Naive thymus-derived CD4-positive, alpha-beta T cell (primary cell): ENCODE results near the gene KIDINS220. TPM values are rescaled to one million over a fixed set of nuclear protein-coding genes. Genes with fewer than 3 reads are reported as not detected.
A peak's percentile ranks its signal among the peaks of the same experiment; 100 is the strongest.

Experiments
- ATAC-seq: fragments of 150-1000 bp; cut with Tn5 transposase; 2 replicates; pipeline ENCODE4 v1.10.0; 2021; ENCODE audit warnings: mild to moderate bottlenecking, moderate library complexity
- CTCF ChIA-PET: fragments of 350-600 bp; sonication (Branson Sonifier 250); formaldehyde crosslinking; loops from one replicate; lab custom pipeline; 2021; ENCODE audit warnings: antibody characterized with exemption; lab: Charles Lee
- POLR2A ChIA-PET: fragments of 350-600 bp; sonication (Branson Sonifier 250); formaldehyde crosslinking; loops from one replicate; lab custom pipeline; 2021; ENCODE audit warnings: antibody characterized with exemption, inconsistent platforms; lab: Charles Lee
- DNase-seq, 9 donors: peaks; one replicate each; pipeline versions ENCODE4 v3.0.0 to v3.0.0-alpha.2; 2020 to 2022; ENCODE audit warnings: mixed read lengths in 1 of 9
- H3K27ac ChIP-seq: one replicate; pipeline ENCODE4 v1.7.0; 2013; ENCODE audit warnings: mild to moderate bottlenecking, low read depth, low read length, moderate library complexity
- H3K27me3 ChIP-seq, 2 donors: one replicate each; pipeline ENCODE4 v1.7.0; 2013; ENCODE audit warnings: low read length in 2 of 2, mild to moderate bottlenecking in 2 of 2, moderate library complexity in 2 of 2; ENCODE audit not compliant: control insufficient read depth in 2 of 2, insufficient read depth in 2 of 2
- H3K36me3 ChIP-seq, 3 experiments: 1 replicate in 2 of 3; 2 replicates in 1 of 3; pipeline ENCODE4 v1.7.0; 2013; ENCODE audit warnings: low read length in 3 of 3, mild to moderate bottlenecking in 3 of 3, moderate library complexity in 1 of 3; ENCODE audit not compliant: insufficient read depth in 3 of 3, control insufficient read depth in 2 of 3
- H3K4me1 ChIP-seq, 2 donors: one replicate each; pipeline ENCODE4 v1.7.0; 2013; ENCODE audit warnings: low read length in 2 of 2, mild to moderate bottlenecking in 2 of 2, moderate library complexity in 1 of 2; ENCODE audit not compliant: control insufficient read depth in 2 of 2, insufficient read depth in 2 of 2
- H3K4me3 ChIP-seq: 2 replicates; pipeline ENCODE4 v1.7.0; 2013; ENCODE audit warnings: mild to moderate bottlenecking, low read length
- H3K9me3 ChIP-seq, 3 experiments: 1 replicate in 2 of 3; 2 replicates in 1 of 3; pipeline ENCODE4 v1.7.0; 2013; ENCODE audit warnings: low read length in 3 of 3; ENCODE audit not compliant: control insufficient read depth in 2 of 3
- H3K27ac Mint-ChIP-seq, 9 donors: one replicate each; pipeline ENCODE4 v1.8.0; 2020 to 2022; ENCODE audit warnings: mixed read lengths in 9 of 9, mild to moderate bottlenecking in 8 of 9, moderate library complexity in 5 of 9, inconsistent platforms in 2 of 9
- H3K27me3 Mint-ChIP-seq, 5 donors: one replicate each; pipeline ENCODE4 v1.8.0; 2021 to 2022; ENCODE audit warnings: mixed read lengths in 5 of 5, mild to moderate bottlenecking in 1 of 5
- H3K36me3 Mint-ChIP-seq, 5 donors: one replicate each; pipeline ENCODE4 v1.8.0; 2020 to 2022; ENCODE audit warnings: mixed read lengths in 5 of 5, mild to moderate bottlenecking in 3 of 5, inconsistent platforms in 1 of 5
- H3K4me1 Mint-ChIP-seq, 7 donors: one replicate each; pipeline ENCODE4 v1.8.0; 2020 to 2022; ENCODE audit warnings: mixed read lengths in 7 of 7, mild to moderate bottlenecking in 3 of 7, inconsistent platforms in 1 of 7
- H3K4me3 Mint-ChIP-seq, 10 donors: one replicate each; pipeline ENCODE4 v1.8.0; 2020 to 2022; ENCODE audit warnings: mild to moderate bottlenecking in 10 of 10, mixed read lengths in 10 of 10, moderate library complexity in 6 of 10, inconsistent platforms in 2 of 10
- H3K9me3 Mint-ChIP-seq, 11 donors: one replicate each; pipeline ENCODE4 v1.8.0; 2020 to 2022; ENCODE audit warnings: mixed read lengths in 11 of 11, mild to moderate bottlenecking in 4 of 11, inconsistent platforms in 1 of 11, moderate library complexity in 1 of 11
- intact Hi-C, 2 donors: fragments of 100-400 bp; cut with micrococcal nuclease; formaldehyde crosslinking; loops; one replicate each; pipeline ENCODE4 v1.15.1; 2023
- polyA plus RNA-seq, 2 donors: library from polyadenylated mRNA; unstranded; fragments of 300-500 nt; fragmentation: Illumina TruSeq; gene quantifications; one replicate each; pipeline ENCODE4 v1.2.3, GENCODE V29; 2021
- total RNA-seq, 6 experiments: library from RNA in 5 of 6; stranded (reverse) in 5 of 6; gene quantifications; 1 replicate in 5 of 6; 2 replicates in 1 of 6; pipeline ENCODE4 v1.2.3 and lab custom pipeline; 2021 to 2026

The KIDINS220 gene
- total and polyA plus RNA-seq, 7 experiments from 2014 or later: 23.8 to 54.3 (median 43.0) TPM

DNA sequence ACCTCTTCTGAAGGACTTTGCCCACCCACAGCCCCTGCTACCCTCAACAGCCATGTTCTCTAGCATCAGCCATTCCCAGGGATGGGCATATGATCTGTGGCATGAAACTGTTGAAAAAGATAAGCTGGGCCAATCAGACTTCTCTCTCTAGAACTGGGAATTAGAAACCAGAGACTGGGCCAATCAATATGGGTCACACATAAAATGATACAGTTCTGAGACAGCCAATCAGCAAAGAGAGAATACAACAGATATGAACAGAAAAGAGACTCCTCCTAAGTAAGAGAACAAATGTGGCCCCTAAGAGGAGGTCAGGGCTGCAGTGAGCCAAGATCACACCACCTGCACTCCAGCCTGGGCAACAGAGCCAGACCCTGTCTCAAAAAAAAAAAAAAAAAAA, 2.1 kb downstream of the KIDINS220 start:
- Mint-ChIP-seq H3K27ac (peak overlapping the region in 4 of 9 donors; percentile 43 to 95 (median 64)), H3K4me1 (peaks cover 35 to 79% (median 69%) of the 10 kb centered on the region in 7 donors), H3K4me3 (peak overlapping the region; percentile 13 to 100 (median 98)), H3K9me3 (no peaks in the 10 kb centered on the region), H3K36me3 (peaks cover 0 to 10% (median 3%) of the 10 kb centered on the region in 5 donors), H3K27me3 (peaks cover 0 to under 1% (median 0%) of the 10 kb centered on the region in 5 donors)
- Histone ChIP-seq H3K27me3 (no peaks in the 10 kb centered on the region), H3K36me3 (peaks cover 0 to 6% (median 0%) of the 10 kb centered on the region in 3 experiments), H3K4me1 (peaks cover 23 to 29% of the 10 kb centered on the region in 2 donors), H3K9me3 (no peaks in the 10 kb centered on the region), H3K27ac (no peak overlapping the region), H3K4me3 (no peak overlapping the region)
- CTCF ChIA-PET: no interaction called here
- intact Hi-C loops: loop anchor here (5.0 kb wide), 3 partner anchors 587 to 1953 kb away; partner anchors contain the start of genes CPSF3 (in 2 of the 2), ITGB1BP1 (in 2 of the 2) and KLF11 (in 1 of the 2)
- ATAC-seq: no peak
- POLR2A ChIA-PET: interaction anchor here (0.9 kb wide), 1 partner anchor 74 kb away, joined by 3 read pairs; no protein-coding TSS in a partner anchor
- DNase-seq: no peak

DNA sequence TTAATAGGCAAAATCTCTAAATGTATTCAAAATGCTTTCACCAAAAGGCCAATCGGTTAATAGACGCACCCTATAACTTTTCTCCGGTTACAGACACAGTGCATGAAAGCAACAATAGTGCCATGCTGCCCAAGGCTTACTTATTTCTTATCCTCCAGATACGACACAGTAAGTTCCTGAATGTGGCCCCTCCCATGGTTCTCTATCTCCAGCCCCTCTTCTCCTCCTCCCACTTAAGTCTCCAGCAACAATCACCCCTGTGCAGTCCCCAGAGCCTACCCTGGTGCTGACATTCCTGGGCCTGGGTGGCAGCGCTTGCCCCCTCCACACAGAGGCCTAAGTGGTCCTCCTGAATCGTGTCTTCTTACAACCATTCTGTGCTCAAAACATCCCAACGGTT, 3.6 kb downstream of the KIDINS220 start:
- peaks cover 23 to 29% of the 10 kb centered on the region in 2 donors for H3K4me1 ChIP-seq
- peaks cover 0 to 10% (median 3%) of the 10 kb centered on the region in 5 donors for H3K36me3 Mint-ChIP-seq
- DNase-seq (no peak), ATAC-seq (no peak)
- peaks cover 0 to 2% (median 0%) of the 10 kb centered on the region in 11 donors for H3K9me3 Mint-ChIP-seq
- H3K4me3 Mint-ChIP-seq: peak overlapping the region in 8 of 10 donors; percentile 1 to 99 (median 40)
- peaks cover 42 to 89% (median 79%) of the 10 kb centered on the region in 7 donors for H3K4me1 Mint-ChIP-seq
- no peak overlapping the region for H3K4me3 ChIP-seq
- no peaks in the 10 kb centered on the region for H3K27me3 ChIP-seq
- no peaks in the 10 kb centered on the region for H3K27me3 Mint-ChIP-seq
- CTCF ChIA-PET: no interaction called here
- no peak overlapping the region for H3K27ac ChIP-seq
- POLR2A ChIA-PET: no interaction called here
- H3K36me3 ChIP-seq: peaks cover 0 to 6% (median 0%) of the 10 kb centered on the region in 3 experiments
- intact Hi-C loops: no loop called here
- H3K9me3 ChIP-seq: no peaks in the 10 kb centered on the region
- H3K27ac Mint-ChIP-seq: peak overlapping the region in 2 of 9 donors; percentile 8 to 32

- Mint-ChIP-seq H3K4me1 (peaks cover 42 to 91% (median 80%) of the 10 kb centered on the region in 7 donors), H3K27ac (peak overlapping the region in 4 of 9 donors; percentile 19 to 68 (median 47)), H3K36me3 (peaks cover 0 to 24% (median 5%) of the 10 kb centered on the region in 5 donors), H3K27me3 (no peaks in the 10 kb centered on the region), H3K9me3 (peaks cover 0 to 3% (median 0%) of the 10 kb centered on the region in 11 donors), H3K4me3 (peak overlapping the region in 4 of 10 donors; percentile 0 to 2 (median 1))
- no peak overlapping the region for H3K4me3 ChIP-seq
- DNase-seq (no peak), ATAC-seq (no peak)
- intact Hi-C loops: no loop called here
- H3K36me3 ChIP-seq: peaks cover 0 to 3% (median 0%) of the 10 kb centered on the region in 3 experiments
- no peaks in the 10 kb centered on the region for H3K9me3 ChIP-seq
- CTCF ChIA-PET: no interaction called here
- no peak overlapping the region for H3K27ac ChIP-seq
- no peaks in the 10 kb centered on the region for H3K27me3 ChIP-seq
- H3K4me1 ChIP-seq: peaks cover 17 to 25% of the 10 kb centered on the region in 2 donors
- POLR2A ChIA-PET: no interaction called here
Observed at GRCh38 chr2:8831516-8831915, 5.9 kb downstream of the KIDINS220 start.

DNA sequence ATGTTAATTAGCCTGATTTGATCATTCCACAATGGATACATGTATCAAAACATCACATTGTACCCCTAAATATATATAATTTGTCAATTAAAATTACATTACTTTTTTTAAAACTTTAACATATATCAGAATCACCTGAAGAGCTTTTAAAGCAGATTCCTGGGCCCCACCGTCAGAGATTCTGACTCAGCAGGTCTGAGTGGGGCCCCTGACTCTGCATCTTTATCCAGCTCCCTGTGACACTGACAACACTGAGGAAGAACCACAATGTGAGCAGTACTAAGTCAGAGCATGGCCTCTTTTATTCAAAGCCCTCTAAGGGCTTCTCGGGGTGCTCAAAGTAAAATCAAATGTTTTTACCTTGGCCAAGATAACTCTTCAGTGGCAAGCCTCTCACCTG, 9.7 kb downstream of the KIDINS220 start:
- H3K27me3 ChIP-seq: no peaks in the 10 kb centered on the region
- no peaks in the 10 kb centered on the region for H3K27me3 Mint-ChIP-seq
- peaks cover 0 to 3% (median 0%) of the 10 kb centered on the region in 11 donors for H3K9me3 Mint-ChIP-seq
- H3K4me1 ChIP-seq: no peaks in the 10 kb centered on the region
- H3K9me3 ChIP-seq: no peaks in the 10 kb centered on the region
- H3K4me3 Mint-ChIP-seq: no peak overlapping the region
- H3K36me3 Mint-ChIP-seq: peaks cover 0 to 30% (median 11%) of the 10 kb centered on the region in 5 donors
- DNase-seq: no peak
- H3K27ac Mint-ChIP-seq: peak overlapping the region in 1 of 9 donors; percentile 52
- ChIA-PET POLR2A (no interaction called here), CTCF (no interaction called here)
- intact Hi-C loops: no loop called here
- H3K4me1 Mint-ChIP-seq: peaks cover 18 to 53% (median 48%) of the 10 kb centered on the region in 7 donors
- no peak overlapping the region for H3K27ac ChIP-seq
- H3K36me3 ChIP-seq: peaks cover 0 to 14% (median 8%) of the 10 kb centered on the region in 3 experiments
- no peak for ATAC-seq
- no peak overlapping the region for H3K4me3 ChIP-seq

DNA sequence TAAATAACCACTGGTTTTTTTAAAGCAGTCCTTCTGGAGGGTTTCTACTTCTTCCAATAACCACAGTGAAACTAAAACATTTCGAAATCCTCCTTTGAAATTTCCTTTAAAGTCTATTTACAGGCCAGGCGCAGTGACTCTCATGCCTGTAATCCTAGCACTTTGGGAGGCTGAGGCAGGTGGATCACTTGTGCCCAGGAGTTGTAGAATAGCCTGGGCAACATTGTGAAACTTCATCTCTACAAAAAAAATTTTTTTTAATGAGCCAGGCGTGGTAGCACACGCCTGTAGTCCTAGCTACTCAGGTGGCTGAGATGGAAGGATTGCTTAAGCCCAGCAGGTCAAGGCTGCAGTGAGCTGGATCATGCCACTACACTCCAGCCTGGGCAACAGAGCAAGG, 15.2 kb downstream of the KIDINS220 start:
- no peak overlapping the region for H3K4me3 Mint-ChIP-seq
- Histone ChIP-seq H3K9me3 (no peaks in the 10 kb centered on the region), H3K4me1 (no peaks in the 10 kb centered on the region), H3K27ac (no peak overlapping the region), H3K4me3 (no peak overlapping the region), H3K27me3 (no peaks in the 10 kb centered on the region), H3K36me3 (peaks cover 3 to 34% (median 12%) of the 10 kb centered on the region in 3 experiments)
- H3K27me3 Mint-ChIP-seq: no peaks in the 10 kb centered on the region
- ATAC-seq (no peak), DNase-seq (no peak)
- H3K36me3 Mint-ChIP-seq: peaks cover 0 to 44% (median 19%) of the 10 kb centered on the region in 5 donors
- H3K27ac Mint-ChIP-seq: no peak overlapping the region
- intact Hi-C loops: no loop called here
- CTCF ChIA-PET: no interaction called here
- H3K4me1 Mint-ChIP-seq: peaks cover 0 to 5% (median 2%) of the 10 kb centered on the region in 7 donors
- H3K9me3 Mint-ChIP-seq: peaks cover 0 to under 1% (median 0%) of the 10 kb centered on the region in 11 donors
- POLR2A ChIA-PET: no interaction called here

DNA sequence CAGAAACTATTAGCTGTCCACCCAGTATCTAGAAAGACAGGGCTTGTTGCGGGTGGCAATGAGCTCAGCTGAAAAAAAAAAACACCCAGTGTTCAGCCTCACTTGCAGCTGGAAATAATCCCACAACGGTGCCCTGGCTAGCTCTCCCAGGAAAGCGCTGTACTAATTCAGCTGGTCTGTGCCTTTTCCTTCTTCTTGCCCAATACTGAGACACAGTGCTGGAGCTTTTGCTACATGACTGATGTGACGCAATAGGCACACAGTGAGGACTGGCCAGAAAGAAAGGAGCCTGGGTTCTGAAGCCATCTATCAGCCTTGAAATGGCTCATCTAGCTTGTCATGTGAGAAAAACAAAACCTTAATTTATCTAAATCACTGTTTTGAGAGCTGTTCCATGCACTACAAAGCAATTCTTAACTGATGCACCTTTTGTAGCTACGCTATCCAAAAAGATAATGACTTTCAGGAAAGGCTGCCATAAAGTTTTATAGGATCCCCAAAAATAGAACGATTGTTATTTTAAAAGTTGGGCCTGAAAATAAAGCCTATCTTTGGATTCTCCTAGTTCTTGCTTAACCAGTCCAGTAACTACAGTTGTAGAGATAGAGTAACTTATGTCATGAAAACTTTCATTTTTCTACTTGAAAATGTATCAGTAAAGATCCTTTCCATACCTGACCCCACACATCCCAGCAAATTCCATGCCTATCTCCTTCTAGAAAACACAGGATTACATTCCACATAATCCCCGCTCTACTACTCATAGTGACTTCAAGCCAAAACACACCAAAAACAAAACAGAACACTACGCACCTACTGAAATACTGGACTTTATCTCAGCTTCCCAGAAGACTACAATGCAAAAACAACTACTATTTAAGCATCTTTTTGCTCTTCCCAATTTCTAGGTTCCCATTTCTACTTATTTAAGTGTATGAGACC, 15.9 kb downstream of the KIDINS220 start:
- CTCF ChIA-PET: interaction anchor here (0.6 kb wide), 1 partner anchor 23 kb away, joined by 4 read pairs; no protein-coding TSS in a partner anchor
- H3K36me3 Mint-ChIP-seq: peaks cover 0 to 43% (median 23%) of the 10 kb centered on the region in 5 donors

More for the DNA sequence above, 15.9 kb downstream of the KIDINS220 start:
- Histone ChIP-seq H3K27me3 (no peaks in the 10 kb centered on the region), H3K4me1 (no peaks in the 10 kb centered on the region), H3K9me3 (no peaks in the 10 kb centered on the region), H3K36me3 (peaks cover 8 to 36% (median 12%) of the 10 kb centered on the region in 3 experiments), H3K27ac (no peak overlapping the region), H3K4me3 (no peak overlapping the region)
- Mint-ChIP-seq H3K9me3 (no peaks in the 10 kb centered on the region), H3K27ac (peak overlapping the region in 1 of 9 donors; percentile 21), H3K4me3 (no peak overlapping the region), H3K4me1 (peaks cover 0 to 5% (median 0%) of the 10 kb centered on the region in 7 donors), H3K27me3 (no peaks in the 10 kb centered on the region)
- intact Hi-C loops: no loop called here
- no peak for DNase-seq
- no peak for ATAC-seq
- POLR2A ChIA-PET: no interaction called here
